Measurements from ENCODE around the gene BLVRB. TPM values are rescaled to one million over a fixed set of nuclear protein-coding genes. Genes with fewer than 3 reads are reported as not detected.

BLVRB gene
- total and polyA plus RNA-seq, 9 of the 15 experiments (the other 6 are each of a cell fraction or from before 2014, with no cell fraction given), result 81.1 to 749 (median 331) TPM

DNA sequence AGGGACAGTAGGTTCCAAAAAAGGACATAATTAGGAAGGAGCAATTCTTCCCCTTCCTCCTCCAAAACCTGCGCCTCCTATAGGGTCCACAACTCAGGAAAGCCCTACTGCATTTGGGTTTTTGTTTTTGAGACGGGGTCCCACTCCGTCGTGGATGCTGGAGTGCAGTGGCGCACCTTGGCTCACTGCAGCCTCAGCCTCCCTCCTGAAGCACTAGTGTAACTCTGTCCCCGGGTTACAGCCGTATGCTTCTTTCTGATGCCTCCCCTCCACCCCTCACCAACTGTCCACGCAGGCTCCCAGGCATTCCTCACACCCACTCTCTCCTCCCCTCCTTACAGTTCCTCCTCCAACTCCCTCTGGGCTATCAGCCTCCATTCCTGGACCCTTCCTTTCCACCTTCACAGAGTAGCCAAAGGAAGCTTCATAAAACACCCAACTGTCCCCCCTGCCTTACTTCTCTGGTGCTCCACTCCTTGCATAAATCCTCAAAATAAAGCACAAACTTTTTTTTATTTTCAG is 19.2 kb downstream of the BLVRB start:
- intact Hi-C loops (cut with micrococcal nuclease), result no loop called here
- DNase-seq (ENCODE audit: extremely low read depth in 1 of 4, low spot score in 3 of 4), result peak in 1 of 4 experiments; percentile 30
- H3K27ac ChIP-seq (ENCODE audit: extremely low read depth, low read depth, low read length), result peak overlapping the region; percentile 95
- no peak overlapping the region for H3K4me3 ChIP-seq
- H3K79me2 ChIP-seq (ENCODE audit: control insufficient read depth, insufficient read depth, low read length), result peaks cover 27% of the 10 kb centered on the region
- H3K9me3 ChIP-seq (replicated peaks; ENCODE audit: control insufficient read depth, insufficient read depth, low read depth, low read length), result no peaks in the 10 kb centered on the region
- peaks cover 16% of the 10 kb centered on the region for H4K20me1 ChIP-seq (replicated peaks; ENCODE audit: control insufficient read depth, insufficient read depth, low read length)
- in situ Hi-C loops (cut with MboI), result no loop called here
- H3K36me3 ChIP-seq (ENCODE audit: control insufficient read depth, insufficient read depth, low read length), result peaks cover 47% of the 10 kb centered on the region
- BruUV-seq (replicated peaks), result no TSS peak
- H3K27me3 ChIP-seq (ENCODE audit: control insufficient read depth in 2 of 2, insufficient read depth in 2 of 2, low read length in 2 of 2), result no peaks in the 10 kb centered on the region
- no peaks in the 10 kb centered on the region for H3K9me1 ChIP-seq (ENCODE audit: control insufficient read depth, insufficient read depth, low read length)
- CTCF ChIA-PET (ENCODE audit: low intra/inter-chr PET ratio), result no interaction called here
- WGBS (ENCODE audit: insufficient coverage, low coverage, missing lambda C conversion rate), result 43% methylated on average over 8 of the region's 8 CpGs
- FAIRE-seq, result no peak
- H3K4me1 ChIP-seq (replicated peaks in 1 of 2; ENCODE audit: control insufficient read depth in 2 of 2, insufficient read depth in 2 of 2, low read length in 2 of 2), result peaks cover 23 to 29% of the 10 kb centered on the region in 2 experiments
- peak overlapping the region; percentile 70 for H3K4me2 ChIP-seq (ENCODE audit: insufficient read depth, low read length)
- ATAC-seq, result no peak
- H2AFZ ChIP-seq (ENCODE audit: low read depth, low read length), result no peak overlapping the region
- peak overlapping the region; percentile 70 to 77; a peak in 3 of 4 replicates for H3K9ac ChIP-seq (ENCODE audit: insufficient read depth in 1 of 2, low read depth in 2 of 2, low read length in 2 of 2)
- POLR2A ChIA-PET, result interaction anchor here (0.7 to 3.1 kb wide), 9 partner anchors 9 to 156 kb away, joined by 3 to 27 read pairs (median 5); partner anchors contain the start of gene BLVRB
- peak; percentile 2; the same call in 1 of the 2 replicates for TF ChIP-seq PHF8 (IDR thresholded peaks at IDR 0.05; ENCODE audit: borderline replicate concordance, low read length)
- no peak for TF ChIP-seq ZBTB8A (IDR thresholded peaks at IDR 0.05; ENCODE audit: partially characterized antibody)
- TF ChIP-seq GABPB2 (CRISPR knock-in tag; conservative IDR thresholded peaks at IDR 0.05), result peak; percentile 83
- TF ChIP-seq, protein P1, sequence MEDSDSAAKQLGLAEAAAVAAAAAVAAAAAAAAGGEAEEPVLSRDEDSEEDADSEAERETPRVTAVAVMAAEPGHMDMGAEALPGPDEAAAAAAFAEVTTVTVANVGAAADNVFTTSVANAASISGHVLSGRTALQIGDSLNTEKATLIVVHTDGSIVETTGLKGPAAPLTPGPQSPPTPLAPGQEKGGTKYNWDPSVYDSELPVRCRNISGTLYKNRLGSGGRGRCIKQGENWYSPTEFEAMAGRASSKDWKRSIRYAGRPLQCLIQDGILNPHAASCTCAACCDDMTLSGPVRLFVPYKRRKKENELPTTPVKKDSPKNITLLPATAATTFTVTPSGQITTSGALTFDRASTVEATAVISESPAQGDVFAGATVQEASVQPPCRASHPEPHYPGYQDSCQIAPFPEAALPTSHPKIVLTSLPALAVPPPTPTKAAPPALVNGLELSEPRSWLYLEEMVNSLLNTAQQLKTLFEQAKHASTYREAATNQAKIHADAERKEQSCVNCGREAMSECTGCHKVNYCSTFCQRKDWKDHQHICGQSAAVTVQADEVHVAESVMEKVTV (CRISPR knock-in tag; IDR thresholded peaks at IDR 0.05), result 0 out of 2 replicates have a peak, but pooled peaks have one; percentile 22
- no peak for TF ChIP-seq GATAD2A (IDR thresholded peaks at IDR 0.05)
- TF ChIP-seq, protein P2, sequence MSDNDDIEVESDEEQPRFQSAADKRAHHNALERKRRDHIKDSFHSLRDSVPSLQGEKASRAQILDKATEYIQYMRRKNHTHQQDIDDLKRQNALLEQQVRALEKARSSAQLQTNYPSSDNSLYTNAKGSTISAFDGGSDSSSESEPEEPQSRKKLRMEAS (CRISPR knock-in tag; IDR thresholded peaks at IDR 0.05), result no peak
- no peak for TF ChIP-seq BRF1 (IDR thresholded peaks at IDR 0.05; ENCODE audit: borderline replicate concordance, extremely low read depth, insufficient read length)
- TF ChIP-seq, protein P3, sequence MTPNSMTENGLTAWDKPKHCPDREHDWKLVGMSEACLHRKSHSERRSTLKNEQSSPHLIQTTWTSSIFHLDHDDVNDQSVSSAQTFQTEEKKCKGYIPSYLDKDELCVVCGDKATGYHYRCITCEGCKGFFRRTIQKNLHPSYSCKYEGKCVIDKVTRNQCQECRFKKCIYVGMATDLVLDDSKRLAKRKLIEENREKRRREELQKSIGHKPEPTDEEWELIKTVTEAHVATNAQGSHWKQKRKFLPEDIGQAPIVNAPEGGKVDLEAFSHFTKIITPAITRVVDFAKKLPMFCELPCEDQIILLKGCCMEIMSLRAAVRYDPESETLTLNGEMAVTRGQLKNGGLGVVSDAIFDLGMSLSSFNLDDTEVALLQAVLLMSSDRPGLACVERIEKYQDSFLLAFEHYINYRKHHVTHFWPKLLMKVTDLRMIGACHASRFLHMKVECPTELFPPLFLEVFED (CRISPR knock-in tag; conservative IDR thresholded peaks at IDR 0.05), result peak; percentile 59; the same call in 1 of the 2 replicates
- TF ChIP-seq YBX1 (IDR thresholded peaks at IDR 0.05), result no peak
- no peak for TF ChIP-seq FOXA3 (CRISPR knock-in tag; conservative IDR thresholded peaks at IDR 0.05 in 1 of 2, IDR thresholded peaks at IDR 0.05 in 1 of 2)

Measured in K562 (cell line).